Esophagus squamous epithelium (tissue), 4 donors: Measurements from ENCODE around the gene MPDU1.

Experiments
- POLR2A ChIP-seq, 4 donors: fragments of 450-650 bp; IDR thresholded peaks; one replicate each; pipeline ENCODE4 v1.6.1; 2017; ENCODE audit warnings: antibody characterized with exemption in 4 of 4, mild to moderate bottlenecking in 4 of 4, moderate library complexity in 3 of 4
- TF ChIP-seq, protein P1 (sequence below), 6 experiments: fragments of 450-650 bp in 4 of 6; fragments of 200-600 bp in 2 of 6; sonication (generic) in 2 of 6; IDR thresholded peaks; one replicate each; pipeline ENCODE4 v1.5.1; 2016 to 2019; ENCODE audit warnings: antibody characterized with exemption in 6 of 6, mild to moderate bottlenecking in 4 of 6, moderate library complexity in 4 of 6

- TF ChIP-seq POLR2A (IDR thresholded peaks at IDR 0.05), result no peak
- TF ChIP-seq, protein P1, sequence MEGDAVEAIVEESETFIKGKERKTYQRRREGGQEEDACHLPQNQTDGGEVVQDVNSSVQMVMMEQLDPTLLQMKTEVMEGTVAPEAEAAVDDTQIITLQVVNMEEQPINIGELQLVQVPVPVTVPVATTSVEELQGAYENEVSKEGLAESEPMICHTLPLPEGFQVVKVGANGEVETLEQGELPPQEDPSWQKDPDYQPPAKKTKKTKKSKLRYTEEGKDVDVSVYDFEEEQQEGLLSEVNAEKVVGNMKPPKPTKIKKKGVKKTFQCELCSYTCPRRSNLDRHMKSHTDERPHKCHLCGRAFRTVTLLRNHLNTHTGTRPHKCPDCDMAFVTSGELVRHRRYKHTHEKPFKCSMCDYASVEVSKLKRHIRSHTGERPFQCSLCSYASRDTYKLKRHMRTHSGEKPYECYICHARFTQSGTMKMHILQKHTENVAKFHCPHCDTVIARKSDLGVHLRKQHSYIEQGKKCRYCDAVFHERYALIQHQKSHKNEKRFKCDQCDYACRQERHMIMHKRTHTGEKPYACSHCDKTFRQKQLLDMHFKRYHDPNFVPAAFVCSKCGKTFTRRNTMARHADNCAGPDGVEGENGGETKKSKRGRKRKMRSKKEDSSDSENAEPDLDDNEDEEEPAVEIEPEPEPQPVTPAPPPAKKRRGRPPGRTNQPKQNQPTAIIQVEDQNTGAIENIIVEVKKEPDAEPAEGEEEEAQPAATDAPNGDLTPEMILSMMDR (IDR thresholded peaks at IDR 0.05), result no peak
These were observed 13.3 kb upstream of the MPDU1 start for GRCh38 chr17:7570351-7570750.
